ENCODE measurements around the gene NOS1. TPM values are rescaled to one million over a fixed set of nuclear protein-coding genes. Genes with fewer than 3 reads are reported as not detected.
A peak's percentile ranks its signal among the peaks of the same experiment; 100 is the strongest.
"Not testable (repeated sequence)": the region's sequence is repeated elsewhere in the genome, so short reads cannot be mapped to it uniquely, and the experiment has no call there.

The NOS1 gene
- total RNA-seq, result under 1 TPM; 0.06 to 0.45 TPM
- long read RNA-seq, result 0 reads

- DNase-seq (no peak), ATAC-seq (no peak)
- intact Hi-C loops (cut with DNase I, micrococcal nuclease), result no loop called here
Observed at GRCh38 chr12:117361347-117361751, at the start of gene NOS1. Gene NOS1, minus strand, starts transcription at chr12:117361626. Its CDS starts 30,557 bp downstream, at chr12:117331069.

- intact Hi-C loops (cut with DNase I, micrococcal nuclease), result no loop called here
- DNase-seq, result no peak
Observed at GRCh38 chr12:117409286-117409685, 47.9 kb upstream of the NOS1 start.

GRCh38 chr12:117408161-117408791, 46.9 kb upstream of the NOS1 start:
- ATAC-seq, result peak; percentile 36
- peak; percentile 9 to 30 for DNase-seq
- intact Hi-C loops (cut with DNase I, micrococcal nuclease), result no loop called here

More at GRCh38 chr12:117409286-117409685, 47.9 kb upstream of the NOS1 start:
- no peak for ATAC-seq

GRCh38 chr12:117404940-117405339, 43.5 kb upstream of the NOS1 start:
- intact Hi-C loops (cut with DNase I, micrococcal nuclease), result no loop called here
- ATAC-seq (no peak), DNase-seq (no peak)

GRCh38 chr12:117404203-117404853, 42.9 kb upstream of the NOS1 start:
- intact Hi-C loops (cut with DNase I, micrococcal nuclease), result no loop called here
- ATAC-seq, result no peak
- DNase-seq, result no peak

GRCh38 chr12:117403586-117404139, 42.2 kb upstream of the NOS1 start:
- DNase-seq (no peak), ATAC-seq (no peak)
- intact Hi-C loops (cut with DNase I, micrococcal nuclease), result no loop called here

GRCh38 chr12:117402363-117402762, 40.9 kb upstream of the NOS1 start:
- ATAC-seq (no peak), DNase-seq (no peak)
- intact Hi-C loops (cut with DNase I, micrococcal nuclease), result no loop called here

GRCh38 chr12:117400912-117401311, 39.5 kb upstream of the NOS1 start:
- ATAC-seq, result no peak
- intact Hi-C loops (cut with DNase I, micrococcal nuclease), result no loop called here
- DNase-seq, result no peak

DNA sequence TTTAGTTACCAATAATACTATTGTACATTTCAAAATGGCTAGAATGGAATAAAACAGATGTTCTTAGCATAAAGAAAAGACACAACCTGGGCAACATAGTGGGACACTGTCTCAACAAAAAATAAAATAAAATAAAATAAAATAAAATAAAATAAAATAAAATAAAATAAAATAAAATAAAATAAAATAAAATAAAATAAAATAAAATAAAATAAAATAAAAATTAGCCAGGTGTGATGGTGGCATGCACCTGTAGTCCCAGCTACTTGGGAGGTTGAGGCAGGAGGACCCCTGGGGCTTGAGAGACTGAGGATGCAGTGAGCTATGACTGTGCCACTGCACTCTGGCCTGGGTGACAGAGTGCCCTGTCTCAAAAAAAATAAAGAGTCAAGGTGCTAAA, 37.1 kb upstream of the NOS1 start:
- intact Hi-C loops (cut with DNase I, micrococcal nuclease); ATAC-seq; DNase-seq: not testable (repeated sequence)

DNA sequence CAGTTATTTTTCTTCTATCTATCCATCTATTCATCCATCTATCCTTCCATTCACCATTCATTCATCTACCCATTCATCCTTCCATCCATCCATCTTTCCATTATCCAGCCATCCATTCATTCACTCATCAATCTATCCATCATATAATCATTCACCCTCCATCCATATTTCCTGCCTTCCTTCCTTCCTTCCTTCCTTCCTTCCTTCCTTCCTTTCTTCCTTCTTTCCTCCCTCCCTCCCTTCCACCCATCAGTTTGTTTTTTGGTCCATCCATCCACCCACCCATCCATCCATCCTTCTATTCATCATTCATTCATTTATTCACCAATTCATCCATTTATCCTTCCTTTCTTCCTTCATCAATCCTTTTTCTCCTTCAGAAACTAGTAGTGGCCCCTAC, 34.3 kb upstream of the NOS1 start:
- ATAC-seq, result no peak
- intact Hi-C loops (cut with DNase I, micrococcal nuclease), result no loop called here
- DNase-seq, result no peak

DNA sequence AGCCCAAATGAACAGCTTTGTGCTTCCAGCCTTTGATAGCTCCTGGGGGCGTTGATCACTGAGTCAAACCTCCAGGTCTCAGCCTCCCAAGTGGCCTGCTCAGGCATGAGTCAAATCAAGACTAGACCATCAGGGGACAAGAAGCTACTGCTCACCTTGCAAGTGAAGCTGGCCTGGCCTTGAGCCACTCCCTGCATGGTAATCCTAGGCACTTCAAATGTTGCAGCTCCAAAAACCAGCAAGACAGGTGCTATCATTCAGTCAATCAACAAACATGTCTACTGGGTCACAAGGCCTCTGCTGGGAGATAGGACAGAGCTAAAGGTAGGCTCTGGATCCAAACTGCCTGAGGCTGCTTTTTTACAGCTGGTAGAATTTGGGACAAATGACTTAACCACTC, 33.1 kb upstream of the NOS1 start:
- intact Hi-C loops (cut with DNase I, micrococcal nuclease), result no loop called here
- ATAC-seq, result no peak
- no peak for DNase-seq

DNA sequence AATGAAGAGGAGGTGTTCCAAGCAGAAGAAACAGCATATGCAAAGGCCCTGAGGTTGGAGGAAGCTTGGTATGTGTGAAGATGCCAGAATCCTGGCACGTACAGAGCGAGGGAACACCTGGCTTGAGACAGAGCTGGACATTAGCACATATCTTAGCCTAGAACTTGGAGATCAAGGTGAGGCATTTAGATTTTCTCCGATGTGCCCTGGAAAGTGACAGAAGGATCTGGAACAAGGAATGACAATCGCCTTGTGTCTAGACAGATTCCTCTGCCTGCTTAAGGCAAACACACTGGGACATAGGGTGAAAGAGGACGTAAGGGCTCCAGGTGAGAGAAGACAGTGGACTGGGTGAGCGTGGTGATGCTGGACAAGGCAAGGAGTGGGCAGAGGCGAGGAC, 32.2 kb upstream of the NOS1 start:
- intact Hi-C loops (cut with DNase I, micrococcal nuclease), result no loop called here
- ATAC-seq, result no peak
- DNase-seq, result no peak

GRCh38 chr12:117390866-117391265, 29.4 kb upstream of the NOS1 start:
- ATAC-seq (no peak), DNase-seq (no peak)
- intact Hi-C loops (cut with DNase I, micrococcal nuclease), result no loop called here

DNA sequence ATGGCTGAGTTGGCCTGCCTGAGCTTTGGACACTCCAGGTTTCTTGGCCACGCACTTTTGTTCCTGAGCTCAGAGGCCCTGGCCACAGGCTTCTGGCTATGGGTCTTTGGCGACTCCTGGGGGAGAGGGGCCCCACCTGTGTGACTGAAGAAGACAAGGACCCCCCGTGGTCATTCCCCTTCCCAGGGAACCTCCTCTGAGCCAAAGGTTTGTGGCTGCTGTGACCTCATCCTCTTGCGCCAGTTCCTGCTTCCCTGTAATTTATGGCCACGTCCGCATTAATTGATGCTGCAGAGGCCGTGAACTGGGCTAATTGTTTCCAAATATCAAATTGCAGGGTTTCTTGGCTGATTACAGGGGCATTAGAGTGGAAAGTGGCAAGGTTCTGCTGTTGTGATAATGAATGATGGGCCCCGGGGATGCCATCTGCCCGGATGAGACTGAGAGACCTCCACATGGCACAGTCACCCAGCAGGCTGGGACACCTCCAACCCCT, 27.6 kb upstream of the NOS1 start:
- DNase-seq, result no peak
- intact Hi-C loops (cut with DNase I, micrococcal nuclease), result no loop called here
- ATAC-seq, result no peak

GRCh38 chr12:117387832-117388231, 26.4 kb upstream of the NOS1 start:
- DNase-seq (no peak), ATAC-seq (no peak)
- intact Hi-C loops (cut with DNase I, micrococcal nuclease), result no loop called here

GRCh38 chr12:117384735-117385134, 23.3 kb upstream of the NOS1 start:
- DNase-seq, result no peak
- intact Hi-C loops (cut with DNase I, micrococcal nuclease), result no loop called here
- ATAC-seq, result no peak

DNA sequence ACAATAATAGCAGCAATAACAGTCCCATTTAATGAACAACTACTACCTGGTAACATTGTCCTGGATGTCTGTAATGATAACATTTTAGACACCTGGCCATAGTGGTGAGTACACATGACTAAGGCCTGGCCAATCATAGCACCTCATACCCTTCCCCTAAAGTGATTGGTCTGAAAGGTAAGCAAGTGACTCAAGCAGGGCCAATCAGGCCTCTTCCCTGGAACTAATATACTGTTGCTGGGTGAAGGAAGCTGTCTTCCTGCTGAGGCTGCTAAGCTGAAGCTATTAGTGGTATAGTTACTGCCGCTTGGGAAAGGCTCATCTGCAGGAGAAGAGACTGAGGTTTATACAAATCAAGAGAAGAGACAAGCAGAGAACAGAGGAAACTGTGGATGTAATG, 18.7 kb upstream of the NOS1 start:
- intact Hi-C loops (cut with DNase I, micrococcal nuclease), result no loop called here
- no peak for DNase-seq
- no peak for ATAC-seq

DNA sequence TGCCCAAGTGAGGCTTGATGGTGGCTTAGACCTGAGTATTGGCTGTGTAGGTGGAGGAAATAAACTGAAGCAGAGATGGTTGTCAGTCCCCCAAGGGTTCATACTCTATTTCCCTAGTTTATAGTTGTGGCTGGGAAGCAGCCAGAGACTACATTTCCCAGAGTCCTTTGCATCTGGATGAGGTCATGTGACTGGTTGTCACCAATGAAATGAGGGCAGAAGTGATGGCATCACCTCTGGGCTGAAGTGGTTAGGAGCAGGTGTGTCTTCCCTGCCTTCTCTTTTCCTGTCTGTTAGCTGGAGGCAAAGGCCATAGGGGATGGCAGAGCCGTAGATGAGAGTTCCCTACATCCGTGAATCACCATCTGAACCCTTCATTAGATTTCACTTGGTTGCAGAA, 16.3 kb upstream of the NOS1 start:
- intact Hi-C loops (cut with DNase I, micrococcal nuclease), result no loop called here
- no peak for DNase-seq
- ATAC-seq, result no peak

DNA sequence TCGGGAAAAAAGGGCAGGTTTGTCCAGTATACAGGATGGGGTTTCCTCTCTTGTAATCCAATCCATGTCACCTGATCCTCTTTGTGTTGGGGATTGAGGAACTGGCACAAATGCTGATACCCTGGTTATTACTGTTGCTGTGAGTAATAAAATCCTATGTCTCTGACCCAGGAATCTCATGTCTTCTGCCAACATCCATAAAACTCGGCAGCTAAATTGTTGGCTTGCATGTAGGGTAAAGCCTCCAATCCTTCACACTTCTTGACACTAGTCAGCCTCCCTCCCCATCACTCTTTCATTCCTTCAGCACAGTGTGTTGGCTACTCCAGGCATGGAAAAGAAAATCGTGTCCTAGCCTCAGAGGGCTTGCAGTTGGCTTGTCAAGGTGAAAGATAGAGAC, 9.2 kb upstream of the NOS1 start:
- no peak for ATAC-seq
- intact Hi-C loops (cut with DNase I, micrococcal nuclease), result no loop called here
- DNase-seq, result no peak

DNA sequence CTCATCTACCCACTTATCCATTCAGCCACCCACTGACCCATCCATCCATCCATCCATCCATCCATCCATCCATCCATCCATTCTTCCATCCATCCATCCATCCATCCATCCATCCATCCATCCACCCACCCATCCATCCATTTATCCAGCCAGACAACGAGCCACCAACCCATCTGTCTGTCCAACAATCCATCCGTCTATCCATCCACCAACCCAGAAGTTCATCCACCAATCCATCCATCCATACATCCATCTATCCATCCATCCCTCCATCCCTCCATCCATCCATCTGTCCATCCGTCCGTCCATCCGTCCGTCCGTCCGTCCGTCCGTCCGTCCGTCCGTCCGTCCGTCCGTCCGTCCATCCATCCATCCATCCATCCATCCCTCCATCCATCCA, 8.6 kb upstream of the NOS1 start:
- intact Hi-C loops (cut with DNase I, micrococcal nuclease), result loop anchor here in 1 of 2 donors (5.0 kb wide), 2 partner anchors 217 to 467 kb away; no protein-coding TSS in a partner anchor
- DNase-seq, ATAC-seq: not testable (repeated sequence)

Measured in left colon (tissue), 2 donors.